AG09309 (cell line): Measurements from ENCODE around the gene CDC42SE1.
"Not testable (repeated sequence)": the region's sequence is repeated elsewhere in the genome, so short reads cannot be mapped to it uniquely, and the experiment has no call there.

ENCODE experiments used
- DNase-seq: peaks from one replicate; pipeline ENCODE4 v3.0.0-alpha.2; 2010; ENCODE audit warnings: low read depth
- H3K4me3 ChIP-seq: 2 replicates; pipeline ENCODE4 v1.5.1; 2011; ENCODE audit warnings: mild to moderate bottlenecking, low read depth, low read length, moderate library complexity; ENCODE audit not compliant: control insufficient read depth
- TF ChIP-seq, protein P1 (sequence below): IDR thresholded peaks from 2 replicates; pipeline ENCODE4 v1.5.1; 2011; ENCODE audit warnings: mild to moderate bottlenecking, low read depth, low read length, inconsistent platforms; ENCODE audit not compliant: insufficient read depth, control insufficient read depth; ENCODE audit errors: missing control alignments

The CDC42SE1 gene, protein sequence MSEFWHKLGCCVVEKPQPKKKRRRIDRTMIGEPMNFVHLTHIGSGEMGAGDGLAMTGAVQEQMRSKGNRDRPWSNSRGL

DNA sequence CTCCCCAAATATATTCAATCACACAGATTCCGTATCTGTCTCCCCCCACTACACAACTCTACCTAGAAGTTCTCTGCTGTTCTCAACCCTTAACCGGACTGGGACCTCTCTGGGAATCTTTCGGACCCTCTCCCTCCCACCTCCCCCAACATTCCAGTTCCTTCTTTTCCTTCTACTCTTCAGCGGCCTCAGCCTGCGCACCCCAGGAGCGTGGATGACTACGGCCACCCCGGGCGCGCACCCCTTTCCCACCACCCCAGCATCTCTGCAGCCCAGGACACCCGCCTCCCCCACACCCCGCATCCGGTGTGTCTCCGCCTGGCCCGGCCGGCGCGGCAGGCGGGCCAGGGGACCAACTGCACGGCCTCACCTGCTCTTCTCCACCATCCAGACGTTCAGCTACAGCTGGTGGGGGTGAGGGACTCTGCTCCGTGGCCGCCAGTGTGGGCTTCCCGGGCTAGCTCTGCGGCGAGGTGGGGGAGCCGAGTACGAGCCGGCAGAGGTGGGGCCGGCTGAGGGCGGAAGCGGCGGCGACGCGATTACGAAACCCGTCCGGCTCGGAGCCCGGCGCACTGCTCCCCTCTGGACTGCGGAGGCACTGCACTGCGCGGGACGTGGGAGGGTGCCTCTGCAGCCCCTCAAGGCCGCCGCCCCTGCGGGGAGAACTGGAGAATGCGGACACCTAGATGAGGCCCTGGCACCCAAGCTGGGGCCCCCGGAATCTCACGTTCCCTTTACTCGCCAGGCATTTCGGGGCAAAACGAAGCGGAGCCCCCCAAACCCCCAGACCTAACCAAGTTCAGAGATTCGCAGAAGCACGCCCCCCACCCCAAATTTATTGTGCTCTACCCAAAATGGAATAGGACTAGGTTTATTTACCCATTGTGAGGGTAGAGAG lies at the start of gene CDC42SE1:
Gene CDC42SE1, minus strand, starts transcription at position 514 of the 898 bp plus-strand sequence. CDS start 3,892 bp downstream, outside the sequence.
- no peak for DNase-seq
- H3K4me3 ChIP-seq, result peak within 1 kb of the TSS; percentile 84
- TF ChIP-seq, protein P1, sequence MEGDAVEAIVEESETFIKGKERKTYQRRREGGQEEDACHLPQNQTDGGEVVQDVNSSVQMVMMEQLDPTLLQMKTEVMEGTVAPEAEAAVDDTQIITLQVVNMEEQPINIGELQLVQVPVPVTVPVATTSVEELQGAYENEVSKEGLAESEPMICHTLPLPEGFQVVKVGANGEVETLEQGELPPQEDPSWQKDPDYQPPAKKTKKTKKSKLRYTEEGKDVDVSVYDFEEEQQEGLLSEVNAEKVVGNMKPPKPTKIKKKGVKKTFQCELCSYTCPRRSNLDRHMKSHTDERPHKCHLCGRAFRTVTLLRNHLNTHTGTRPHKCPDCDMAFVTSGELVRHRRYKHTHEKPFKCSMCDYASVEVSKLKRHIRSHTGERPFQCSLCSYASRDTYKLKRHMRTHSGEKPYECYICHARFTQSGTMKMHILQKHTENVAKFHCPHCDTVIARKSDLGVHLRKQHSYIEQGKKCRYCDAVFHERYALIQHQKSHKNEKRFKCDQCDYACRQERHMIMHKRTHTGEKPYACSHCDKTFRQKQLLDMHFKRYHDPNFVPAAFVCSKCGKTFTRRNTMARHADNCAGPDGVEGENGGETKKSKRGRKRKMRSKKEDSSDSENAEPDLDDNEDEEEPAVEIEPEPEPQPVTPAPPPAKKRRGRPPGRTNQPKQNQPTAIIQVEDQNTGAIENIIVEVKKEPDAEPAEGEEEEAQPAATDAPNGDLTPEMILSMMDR, result peak; percentile 71

DNA sequence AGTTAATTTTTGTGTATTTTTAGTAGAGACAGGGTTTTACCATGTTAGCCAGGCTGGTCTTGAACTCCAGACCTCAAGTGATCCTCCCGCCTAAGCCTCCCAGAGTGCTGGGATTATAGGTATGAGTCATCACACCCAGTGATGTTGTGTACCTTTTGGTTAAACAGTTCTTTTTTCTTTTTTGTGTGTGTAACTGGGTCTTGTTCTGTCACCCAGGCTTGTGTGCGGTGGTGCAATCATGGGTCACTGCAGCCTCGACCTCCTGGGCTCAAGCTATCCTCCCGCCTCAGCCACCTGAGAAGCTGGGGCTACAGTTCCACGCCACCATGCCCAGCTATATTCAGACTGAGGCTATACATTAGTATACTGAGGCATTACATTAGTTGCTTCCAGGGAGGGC lies 48.9 kb upstream of the CDC42SE1 start:
- DNase-seq, result no peak
- TF ChIP-seq, protein P1, result no peak
- H3K4me3 ChIP-seq, result no peak overlapping the region

DNA sequence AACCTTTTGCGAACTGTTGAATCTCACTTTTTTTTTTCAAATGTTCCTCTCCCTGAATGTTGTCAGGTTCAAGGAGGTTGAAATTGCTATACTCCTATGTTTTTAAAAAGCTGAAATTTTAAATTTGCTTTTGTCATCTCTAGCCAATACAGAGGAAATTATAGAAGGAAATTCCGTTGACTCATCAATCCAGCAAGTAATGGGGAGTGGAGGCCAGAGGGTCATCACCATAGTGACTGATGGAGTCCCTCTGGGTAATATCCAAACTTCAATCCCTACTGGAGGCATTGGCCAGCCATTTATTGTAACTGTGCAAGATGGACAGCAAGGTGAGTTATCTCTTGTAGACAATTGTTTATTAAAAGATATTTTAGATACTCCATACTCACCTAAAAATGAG lies 47.5 kb upstream of the CDC42SE1 start:
- DNase-seq, result no peak
- TF ChIP-seq, protein P1, result no peak
- no peak overlapping the region for H3K4me3 ChIP-seq

DNA sequence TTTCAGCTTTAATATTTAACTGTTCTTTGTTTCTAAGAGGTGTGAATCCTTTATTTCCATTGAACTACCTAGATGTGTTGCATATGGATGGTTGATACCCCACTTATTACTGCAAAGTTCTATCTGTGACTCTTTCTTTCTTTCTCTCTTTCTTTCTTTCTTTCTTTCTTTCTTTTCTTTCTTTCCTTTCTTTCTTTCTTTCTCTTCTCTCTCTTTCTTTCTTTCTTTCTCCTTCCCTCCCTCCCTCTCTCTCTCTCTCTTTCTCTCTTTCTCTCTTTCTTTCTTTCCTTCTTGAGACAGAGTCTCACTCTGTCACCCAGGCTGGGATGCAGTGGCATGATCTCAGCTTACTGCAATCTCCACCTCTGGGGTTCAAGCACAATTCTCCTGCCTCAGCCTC lies 45.2 kb upstream of the CDC42SE1 start:
- TF ChIP-seq, protein P1, result no peak
- no peak for DNase-seq
- no peak overlapping the region for H3K4me3 ChIP-seq

DNA sequence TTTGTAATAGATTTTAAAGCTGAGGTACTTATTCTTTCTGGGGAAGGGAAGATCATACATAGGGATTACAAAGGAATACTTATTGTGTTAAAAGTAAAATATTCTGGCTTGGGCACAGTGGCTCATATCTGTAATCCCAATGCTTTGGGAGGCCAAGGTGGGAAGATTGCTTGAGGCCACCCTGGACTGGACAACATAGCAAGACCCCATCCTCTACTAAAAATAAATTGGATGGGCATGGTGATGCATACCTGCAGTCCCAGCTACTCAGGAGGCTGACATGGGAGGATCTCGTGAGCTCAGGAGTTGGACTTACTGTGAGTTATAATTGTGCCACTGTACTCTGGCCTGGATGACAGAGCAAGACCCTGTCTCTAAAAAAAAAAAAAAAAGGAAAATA lies 38.7 kb upstream of the CDC42SE1 start:
- DNase-seq, result no peak
- no peak overlapping the region for H3K4me3 ChIP-seq
- TF ChIP-seq, protein P1, result no peak

DNA sequence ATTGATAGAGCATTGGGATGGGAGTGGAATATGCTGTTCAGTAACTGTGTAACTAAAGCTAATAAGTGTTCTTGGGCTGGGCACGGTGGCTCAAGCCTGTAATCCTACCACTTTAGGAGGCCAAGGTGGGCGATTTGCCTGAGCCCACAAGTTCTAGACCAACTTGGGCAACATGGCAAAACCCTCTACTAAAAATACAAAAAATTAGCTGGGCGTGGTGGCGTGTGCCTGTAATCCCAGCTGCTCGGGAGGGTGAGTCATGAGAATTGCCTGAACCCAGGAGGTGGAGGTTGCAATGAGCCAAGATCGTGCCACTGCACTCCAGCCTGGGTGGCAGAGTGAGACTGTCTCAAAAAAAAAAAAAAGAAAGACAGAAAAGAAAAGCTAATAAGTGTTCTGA lies 38.0 kb upstream of the CDC42SE1 start:
- not testable (repeated sequence) for DNase-seq, H3K4me3 ChIP-seq

DNA sequence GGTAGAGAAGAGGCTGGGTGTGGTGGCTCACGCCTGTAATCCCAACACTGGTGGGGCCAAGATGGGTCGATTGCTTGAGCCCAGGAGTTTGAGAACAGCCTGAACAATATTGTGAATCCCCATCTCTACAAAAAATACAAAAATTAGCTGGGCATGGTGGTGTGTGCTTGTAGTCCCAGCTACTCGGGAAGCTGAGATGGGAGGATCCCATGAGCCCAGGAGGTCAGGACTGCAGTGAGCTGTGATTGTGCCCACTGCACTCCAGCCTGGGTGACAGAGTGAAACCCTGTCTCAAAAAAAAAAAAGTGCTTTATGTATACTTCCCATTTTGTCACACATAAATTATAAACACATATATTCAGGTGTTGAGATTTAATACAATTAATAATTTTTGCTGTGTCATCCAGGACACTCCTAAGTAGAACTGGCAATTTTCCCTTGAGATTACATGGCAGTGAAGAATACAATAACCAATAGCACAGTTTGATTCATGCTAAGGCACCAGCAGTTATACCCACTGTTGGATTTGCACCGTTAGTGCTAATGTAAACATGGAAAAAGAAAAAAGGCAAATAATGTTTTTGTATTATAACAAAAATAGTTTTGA lies 26.6 kb upstream of the CDC42SE1 start:
- TF ChIP-seq, protein P1, result no peak

More for the DNA sequence above, 26.6 kb upstream of the CDC42SE1 start:
- DNase-seq, result no peak
- no peak overlapping the region for H3K4me3 ChIP-seq
